HG03064 (cell line): ENCODE data around the gene MKLN1.
"Not testable (repeated sequence)": the region's sequence is repeated elsewhere in the genome, so short reads cannot be mapped to it uniquely, and the experiment has no call there.

Experiments used
- ATAC-seq: cut with Tn5 transposase; IDR thresholded peaks from one replicate; pipeline ENCODE4 v1.9.1; 2021; ENCODE audit warnings: low read depth; ENCODE audit not compliant: unreplicated experiment

The MKLN1 gene

GRCh38 chr7:131307627-131308026, 20.0 kb upstream of the MKLN1 start:
- no peak for ATAC-seq

GRCh38 chr7:131312838-131313237, 14.8 kb upstream of the MKLN1 start:
- ATAC-seq, result no peak

- no peak for ATAC-seq
Measured at GRCh38 chr7:131320603-131321002, 7.1 kb upstream of the MKLN1 start.

- no peak for ATAC-seq
Measured at GRCh38 chr7:131321656-131322055, 6.0 kb upstream of the MKLN1 start.

- ATAC-seq, result no peak
Measured at GRCh38 chr7:131322061-131322460, 5.6 kb upstream of the MKLN1 start.

- no peak for ATAC-seq
Measured at GRCh38 chr7:131322861-131323260, 4.8 kb upstream of the MKLN1 start.

- ATAC-seq, result no peak
Measured at GRCh38 chr7:131325179-131325840, 2.4 kb upstream of the MKLN1 start.

- no peak for ATAC-seq
Measured at GRCh38 chr7:131326576-131326975, 1.1 kb upstream of the MKLN1 start.

- peak; percentile 12 for ATAC-seq
Measured at GRCh38 chr7:131327049-131327625, 539 bp upstream of the MKLN1 start.

- ATAC-seq, result no peak
Measured at GRCh38 chr7:131328377-131329175, 900 bp downstream of the MKLN1 start.

- no peak for ATAC-seq
Measured at GRCh38 chr7:131329176-131329570, 1.5 kb downstream of the MKLN1 start.

- no peak for ATAC-seq
Measured at GRCh38 chr7:131330299-131330698, 2.6 kb downstream of the MKLN1 start.

GRCh38 chr7:131331806-131332205, 4.1 kb downstream of the MKLN1 start:
- ATAC-seq, result no peak

GRCh38 chr7:131332729-131333128, 5.1 kb downstream of the MKLN1 start:
- ATAC-seq, result not testable (repeated sequence)

- no peak for ATAC-seq
Measured at GRCh38 chr7:131335639-131336381, 8.1 kb downstream of the MKLN1 start.

GRCh38 chr7:131336956-131337355, 9.3 kb downstream of the MKLN1 start:
- no peak for ATAC-seq

- ATAC-seq, result no peak
Measured at GRCh38 chr7:131338173-131338572, 10.5 kb downstream of the MKLN1 start.

GRCh38 chr7:131338691-131339390, 11.2 kb downstream of the MKLN1 start:
- no peak for ATAC-seq

GRCh38 chr7:131341690-131342089, 14.0 kb downstream of the MKLN1 start:
- ATAC-seq, result no peak

GRCh38 chr7:131342864-131343442, 15.3 kb downstream of the MKLN1 start:
- ATAC-seq, result no peak
